Activated naive CD4-positive, alpha-beta T cell treated with anti-CD3 and anti-CD28 coated beads, Interleukin-2, amount 50 U/mL, for 72 hours (primary cell): ENCODE results near the gene ZNF681. TPM values are rescaled to one million over a fixed set of nuclear protein-coding genes. Genes with fewer than 3 reads are reported as not detected.
"Not testable (repeated sequence)": the region's sequence is repeated elsewhere in the genome, so short reads cannot be mapped to it uniquely, and the experiment has no call there.

ENCODE experiments used
- ATAC-seq, 2 donors: fragments of 150-1000 bp; cut with Tn5 transposase; 2 replicates each; pipeline ENCODE4 v1.10.0; 2021; ENCODE audit warnings: mild to moderate bottlenecking in 2 of 2, moderate library complexity in 2 of 2
- DNase-seq, 2 donors: peaks; one replicate each; pipeline ENCODE4 v3.0.0; 2021 to 2022; ENCODE audit warnings: low spot score in 2 of 2
- H3K27ac Mint-ChIP-seq, 2 donors: one replicate each; pipeline ENCODE4 v1.8.0; 2022; ENCODE audit warnings: mild to moderate bottlenecking in 2 of 2, mixed read lengths in 2 of 2
- H3K36me3 Mint-ChIP-seq, 2 donors: one replicate each; pipeline ENCODE4 v1.8.0; 2022; ENCODE audit warnings: mixed read lengths in 2 of 2
- H3K9me3 Mint-ChIP-seq, 2 donors: one replicate each; pipeline ENCODE4 v1.8.0; 2022; ENCODE audit warnings: mixed read lengths in 2 of 2
- total RNA-seq, 2 donors: library from RNA; stranded (reverse); gene quantifications; one replicate each; pipeline ENCODE4 v1.2.3, GENCODE V29; 2022

ZNF681 gene
- total RNA-seq, 2 donors from 2014 or later = 2.4 to 5.8 TPM

DNA sequence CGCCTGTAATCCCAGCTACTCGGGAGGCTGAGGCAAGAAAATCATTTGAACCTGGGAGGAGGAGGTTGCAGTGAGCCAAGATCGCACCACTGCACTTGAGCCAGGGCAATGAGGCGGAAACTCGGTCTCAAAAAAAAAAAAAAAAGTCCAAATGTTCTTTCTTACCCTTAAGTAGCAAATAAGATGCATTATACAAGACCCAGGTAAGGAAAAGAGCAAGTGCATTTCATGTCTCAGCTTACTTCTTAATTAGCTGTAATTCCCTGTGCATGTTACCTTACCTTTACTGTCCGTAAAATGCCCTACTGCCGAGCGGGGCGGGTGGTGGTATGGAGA, 3.8 kb upstream of the ZNF681 start:
- no peak for DNase-seq
- ATAC-seq = no peak

GRCh38 chr19:23760326-23760725, 1.6 kb upstream of the ZNF681 start:
- not testable (repeated sequence) for H3K9me3 Mint-ChIP-seq, ATAC-seq, H3K27ac Mint-ChIP-seq, DNase-seq
- peaks cover 27 to 44% of the 10 kb centered on the region in 2 donors for H3K36me3 Mint-ChIP-seq

More for the DNA sequence above, 3.8 kb upstream of the ZNF681 start:
- H3K27ac Mint-ChIP-seq = peak overlapping the region in 1 of 2 donors; percentile 78
- H3K9me3 Mint-ChIP-seq = no peaks in the 10 kb centered on the region
- peaks cover 20 to 34% of the 10 kb centered on the region in 2 donors for H3K36me3 Mint-ChIP-seq

DNA sequence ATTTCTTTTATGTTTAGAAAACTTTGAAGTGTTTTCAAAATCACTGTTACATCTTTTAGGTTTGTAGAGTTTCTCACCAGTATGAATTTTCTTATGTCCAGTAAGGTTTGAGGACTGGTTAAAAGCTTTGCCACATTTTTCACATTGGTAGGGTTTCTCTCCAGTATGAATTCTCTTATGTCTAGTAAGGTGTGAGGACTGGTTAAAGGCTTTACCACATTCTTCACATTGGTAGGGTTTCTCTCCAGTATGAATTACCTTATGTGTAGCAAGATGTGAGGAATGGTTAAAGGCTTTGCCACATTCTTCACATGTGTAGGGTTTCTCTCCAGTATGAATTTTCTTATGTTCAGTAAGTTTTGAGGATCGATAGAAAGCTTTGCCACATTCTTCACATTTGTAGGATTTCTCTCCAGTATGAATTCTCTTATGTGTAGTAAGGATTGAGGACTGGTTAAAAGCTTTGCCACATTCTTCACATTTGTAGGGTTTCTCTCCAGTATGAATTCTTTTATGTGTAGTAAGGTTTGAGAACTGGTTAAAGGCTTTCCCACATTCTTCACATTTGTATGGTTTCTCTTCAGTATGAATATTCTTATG, 15.0 kb downstream of the ZNF681 start:
- not testable (repeated sequence) for H3K27ac Mint-ChIP-seq
- Mint-ChIP-seq H3K9me3 (peaks cover 23 to 24% of the 10 kb centered on the region in 2 donors), H3K36me3 (peaks cover 33 to 51% of the 10 kb centered on the region in 2 donors)

DNA sequence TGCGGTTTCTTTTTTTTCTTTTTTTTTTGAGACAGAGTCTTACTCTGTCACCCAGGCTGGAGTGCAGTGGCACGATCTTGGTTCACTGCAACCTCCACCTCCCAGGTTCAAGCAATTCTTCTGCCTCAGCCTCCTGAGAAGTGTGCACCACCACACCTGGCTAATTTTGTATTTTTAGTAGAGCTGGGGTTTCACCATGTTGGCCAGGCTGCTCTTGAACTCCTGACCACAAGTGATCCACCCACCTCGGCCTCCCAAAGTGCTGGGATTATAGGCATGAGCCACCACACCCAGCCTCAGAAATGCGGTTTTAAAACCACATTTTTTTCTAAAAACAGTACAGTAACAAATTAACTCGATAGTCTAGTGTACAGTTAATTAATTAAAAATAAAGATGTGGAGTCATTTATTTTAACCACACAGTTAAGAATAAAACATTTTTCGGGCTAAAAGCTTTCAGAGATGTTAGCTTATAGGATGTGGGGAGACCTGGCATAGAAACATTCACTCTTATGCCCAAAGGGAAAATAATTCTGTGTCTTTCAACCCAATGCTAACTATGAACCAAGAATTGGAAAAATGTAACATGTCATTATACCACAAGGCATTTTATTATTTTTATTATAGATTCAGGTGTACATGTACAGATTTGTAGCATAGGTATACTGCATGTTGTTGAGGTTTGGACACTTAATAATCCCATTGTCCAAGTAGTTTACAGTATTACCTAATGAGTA, 27.8 kb downstream of the ZNF681 start:
- ATAC-seq, H3K27ac Mint-ChIP-seq, DNase-seq: not testable (repeated sequence)
- H3K9me3 Mint-ChIP-seq = peaks cover 7 to 19% of the 10 kb centered on the region in 2 donors
- peaks cover 0 to 14% of the 10 kb centered on the region in 2 donors for H3K36me3 Mint-ChIP-seq

More for the DNA sequence above, 15.0 kb downstream of the ZNF681 start:
- not testable (repeated sequence) for DNase-seq, ATAC-seq

- H3K27ac Mint-ChIP-seq, ATAC-seq, H3K9me3 Mint-ChIP-seq, DNase-seq, H3K36me3 Mint-ChIP-seq: not testable (repeated sequence)
Observed at GRCh38 chr19:23724161-23724560, 34.5 kb downstream of the ZNF681 start.

GRCh38 chr19:23718802-23719201, 39.9 kb downstream of the ZNF681 start:
- DNase-seq (no peak), ATAC-seq (no peak)
- Mint-ChIP-seq H3K9me3 (peaks cover 4 to 5% of the 10 kb centered on the region in 2 donors), H3K36me3 (peaks cover 6% of the 10 kb centered on the region in 2 donors), H3K27ac (no peak overlapping the region)

- Mint-ChIP-seq H3K27ac (no peak overlapping the region), H3K9me3 (peaks cover 4 to 5% of the 10 kb centered on the region in 2 donors), H3K36me3 (peaks cover 6% of the 10 kb centered on the region in 2 donors)
- DNase-seq (no peak), ATAC-seq (no peak)
Observed at GRCh38 chr19:23716792-23717191, 41.9 kb downstream of the ZNF681 start.

DNA sequence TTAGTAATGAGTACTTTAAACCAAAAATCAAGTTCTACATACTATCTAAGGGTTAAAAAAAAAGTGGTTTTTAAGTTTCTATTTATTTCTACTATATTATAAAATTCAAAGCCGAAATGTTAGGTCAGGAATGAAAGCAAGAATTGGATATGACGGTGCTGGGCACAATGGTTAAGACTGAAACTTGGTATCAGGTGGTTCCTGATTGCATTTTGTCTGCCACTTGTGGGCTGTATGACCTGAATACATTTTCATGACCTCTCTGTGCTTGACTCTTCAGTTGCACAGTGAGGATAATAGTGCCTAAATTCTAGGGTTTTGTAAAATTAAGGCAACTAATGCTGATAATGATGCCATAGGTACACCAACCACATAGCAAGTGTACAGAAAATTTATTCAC, 49.3 kb downstream of the ZNF681 start:
- Mint-ChIP-seq H3K9me3 (peaks cover 4 to 5% of the 10 kb centered on the region in 2 donors), H3K27ac (no peak overlapping the region), H3K36me3 (no peaks in the 10 kb centered on the region)
- DNase-seq = no peak
- no peak for ATAC-seq

GRCh38 chr19:23706657-23707056, 52.0 kb downstream of the ZNF681 start:
- Mint-ChIP-seq H3K36me3 (peaks cover 0 to 5% of the 10 kb centered on the region in 2 donors), H3K27ac (no peak overlapping the region), H3K9me3 (peaks cover 9 to 17% of the 10 kb centered on the region in 2 donors)
- DNase-seq (no peak), ATAC-seq (no peak)

- ATAC-seq (no peak), DNase-seq (no peak)
- Mint-ChIP-seq H3K9me3 (peaks cover 9 to 18% of the 10 kb centered on the region in 2 donors), H3K36me3 (peaks cover 13 to 18% of the 10 kb centered on the region in 2 donors), H3K27ac (no peak overlapping the region)
Observed at GRCh38 chr19:23699521-23699860, 59.2 kb downstream of the ZNF681 start.

DNA sequence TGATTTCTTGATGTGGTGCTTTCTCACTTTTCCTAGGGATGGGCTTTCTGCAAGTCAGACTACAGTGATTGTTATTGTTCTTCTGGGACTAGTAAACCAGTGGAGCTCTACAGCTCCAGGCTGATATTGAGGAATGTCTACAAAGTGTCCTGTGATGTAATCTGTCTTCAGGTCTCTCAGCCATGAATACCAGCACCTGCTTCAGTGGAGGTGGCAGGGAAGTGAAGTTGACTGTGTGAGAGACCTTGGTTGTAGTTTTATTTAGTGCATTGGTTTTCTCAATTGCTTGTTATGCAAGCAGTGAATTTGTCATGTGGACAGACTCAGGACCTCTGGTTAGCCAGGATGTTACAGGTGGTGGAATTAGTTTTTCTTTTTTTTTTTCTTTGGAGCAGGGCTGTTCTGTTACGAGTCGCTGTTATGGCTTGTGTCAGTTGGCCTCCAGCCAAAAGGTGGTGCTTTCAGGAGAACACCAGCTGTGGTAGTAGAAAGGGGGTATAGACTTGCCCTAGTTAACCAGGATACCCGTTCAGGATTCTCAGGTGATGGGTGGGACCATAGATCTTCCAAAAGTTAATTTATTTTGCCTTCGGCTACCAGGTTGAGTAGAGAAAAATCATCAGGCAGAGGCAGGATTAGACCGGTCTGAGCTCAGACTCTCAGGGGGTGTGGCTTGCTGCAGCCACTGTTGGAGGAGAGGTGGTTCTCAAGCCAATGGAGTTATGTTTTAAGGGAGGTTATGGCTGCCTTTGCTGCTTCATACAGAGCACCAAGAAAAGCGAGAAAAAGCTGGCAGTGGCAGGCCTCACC, 59.8 kb downstream of the ZNF681 start:
- no peak for ATAC-seq
- Mint-ChIP-seq H3K27ac (no peak overlapping the region), H3K36me3 (peaks cover 13 to 18% of the 10 kb centered on the region in 2 donors), H3K9me3 (peaks cover 9 to 23% of the 10 kb centered on the region in 2 donors)
- DNase-seq = no peak

GRCh38 chr19:23692937-23693336, 65.8 kb downstream of the ZNF681 start:
- H3K27ac Mint-ChIP-seq, ATAC-seq, H3K9me3 Mint-ChIP-seq, DNase-seq: not testable (repeated sequence)
- peaks cover 5 to 12% of the 10 kb centered on the region in 2 donors for H3K36me3 Mint-ChIP-seq

Other genes starting within 250 kb of the ZNF681 start
- gene ZNF675, start 71.7 kb downstream of the ZNF681 start, total RNA-seq = 10 to 100 TPM; 21.1 to 24.5 TPM
- gene ZNF726, start 156.0 kb upstream of the ZNF681 start, total RNA-seq = 10 to 100 TPM; 15.7 to 24.4 TPM